Measurements from ENCODE around the gene CHPF. TPM values are rescaled to one million over a fixed set of nuclear protein-coding genes. Genes with fewer than 3 reads are reported as not detected.

The CHPF gene
- total RNA-seq, 4 donors from 2014 or later, result 7.8 to 41.6 (median 24.7) TPM

DNA sequence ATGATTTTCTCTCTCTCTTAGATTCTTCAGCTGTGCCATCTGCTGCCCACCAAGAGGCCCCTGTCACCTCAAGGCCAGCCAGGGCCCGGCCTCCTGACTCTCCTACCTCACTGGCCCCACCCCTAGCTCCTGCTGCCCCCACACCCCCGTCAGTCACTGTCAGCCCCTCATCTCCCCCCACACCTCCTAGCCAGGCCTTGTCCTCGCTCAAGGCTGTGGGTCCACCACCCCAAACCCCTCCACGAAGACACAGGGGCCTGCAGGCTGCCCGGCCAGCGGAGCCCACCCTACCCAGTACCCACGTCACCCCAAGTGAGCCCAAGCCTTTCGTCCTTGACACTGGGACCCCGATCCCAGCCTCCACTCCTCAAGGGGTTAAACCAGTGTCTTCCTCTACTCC, 54.3 kb downstream of the CHPF start:
- TF ChIP-seq, protein P1, sequence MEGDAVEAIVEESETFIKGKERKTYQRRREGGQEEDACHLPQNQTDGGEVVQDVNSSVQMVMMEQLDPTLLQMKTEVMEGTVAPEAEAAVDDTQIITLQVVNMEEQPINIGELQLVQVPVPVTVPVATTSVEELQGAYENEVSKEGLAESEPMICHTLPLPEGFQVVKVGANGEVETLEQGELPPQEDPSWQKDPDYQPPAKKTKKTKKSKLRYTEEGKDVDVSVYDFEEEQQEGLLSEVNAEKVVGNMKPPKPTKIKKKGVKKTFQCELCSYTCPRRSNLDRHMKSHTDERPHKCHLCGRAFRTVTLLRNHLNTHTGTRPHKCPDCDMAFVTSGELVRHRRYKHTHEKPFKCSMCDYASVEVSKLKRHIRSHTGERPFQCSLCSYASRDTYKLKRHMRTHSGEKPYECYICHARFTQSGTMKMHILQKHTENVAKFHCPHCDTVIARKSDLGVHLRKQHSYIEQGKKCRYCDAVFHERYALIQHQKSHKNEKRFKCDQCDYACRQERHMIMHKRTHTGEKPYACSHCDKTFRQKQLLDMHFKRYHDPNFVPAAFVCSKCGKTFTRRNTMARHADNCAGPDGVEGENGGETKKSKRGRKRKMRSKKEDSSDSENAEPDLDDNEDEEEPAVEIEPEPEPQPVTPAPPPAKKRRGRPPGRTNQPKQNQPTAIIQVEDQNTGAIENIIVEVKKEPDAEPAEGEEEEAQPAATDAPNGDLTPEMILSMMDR (IDR thresholded peaks at IDR 0.05; ENCODE audit: low read depth), result no peak

Small RNA genes within 50 kb of the gene (small RNA-seq; reads per million reads assigned to genes)
- gene MIR3132 (not detected), gene RN7SKP213 (not detected)

Other genes with a start within 250 kb of the CHPF start
- not detected for gene PTPRN, start 234.4 kb downstream of the CHPF start, total RNA-seq
- not detected for gene RESP18, start 211.1 kb downstream of the CHPF start, total RNA-seq
- gene DNPEP, start 155.9 kb downstream of the CHPF start, total RNA-seq, result 10 to 100 TPM; 45.0 to 98.5 (median 54.1) TPM
- gene DES, start 125.4 kb downstream of the CHPF start, total RNA-seq, result 10 to 100 TPM in 2 of 4 donors, 1 to 10 TPM in 2; 3.1 to 28.8 (median 13.3) TPM
- 1 to 10 TPM in 3 of 4 donors, under 1 TPM in 1; 0.49 to 5.9 (median 2.9) TPM for gene SPEG, start 109.0 kb downstream of the CHPF start, total RNA-seq
- gene GMPPA, start 44.9 kb downstream of the CHPF start, total RNA-seq, result 10 to 100 TPM; 16.3 to 38.2 (median 18.2) TPM
- not detected for gene ASIC4, start 29.3 kb downstream of the CHPF start, total RNA-seq
- 1 to 10 TPM in 2 of 4 donors, under 1 TPM in 1, not detected in 1; 0.68 to 1.7 (median 1.5) TPM for gene TMEM198, start 219 bp upstream of the CHPF start, total RNA-seq
- gene OBSL1, start 27.7 kb upstream of the CHPF start, total RNA-seq, result 100 to 1,000 TPM in 1 of 4 donors, 10 to 100 TPM in 3; 37.5 to 118 (median 51.6) TPM
- 1 to 10 TPM in 1 of 4 donors, under 1 TPM in 1, not detected in 2; 0.66 to 1.5 TPM for gene INHA, start 28.5 kb upstream of the CHPF start, total RNA-seq
- gene STK11IP, start 54.0 kb upstream of the CHPF start, total RNA-seq, result 10 to 100 TPM in 3 of 4 donors, 1 to 10 TPM in 1; 5.4 to 20.5 (median 10.4) TPM
- 1 to 10 TPM in 3 of 4 donors, under 1 TPM in 1; 0.65 to 5.7 (median 1.8) TPM for gene SLC4A3, start 83.8 kb upstream of the CHPF start, total RNA-seq